WTC11 (cell line): ENCODE measurements around the gene NOTUM.

Experiments
- NFYB ChIP-seq: sonication (generic); formaldehyde crosslinking; conservative IDR thresholded peaks from 2 replicates; pipeline ENCODE4 v1.8.0; 2022; ENCODE audit warnings: low read depth, missing genetic modification reagents
- SP1 ChIP-seq: sonication (generic); formaldehyde crosslinking; conservative IDR thresholded peaks from 2 replicates; pipeline ENCODE4 v1.8.1; 2022; ENCODE audit warnings: missing genetic modification reagents
- TF ChIP-seq, protein P1 (sequence below): fragments of 200-600 bp; IDR thresholded peaks from 2 replicates; pipeline ENCODE4 v1.8.0; 2022; ENCODE audit warnings: antibody characterized with exemption
- TF ChIP-seq, protein P2 (sequence below): sonication (generic); formaldehyde crosslinking; IDR thresholded peaks from 2 replicates; pipeline ENCODE4 v1.8.1; 2022; ENCODE audit warnings: low read depth, missing genetic modification reagents, borderline replicate concordance
- TF ChIP-seq, protein P3 (sequence below): sonication (generic); formaldehyde crosslinking; conservative IDR thresholded peaks from 2 replicates; pipeline ENCODE4 v1.8.1; 2022; ENCODE audit warnings: mild to moderate bottlenecking, missing genetic modification reagents

DNA sequence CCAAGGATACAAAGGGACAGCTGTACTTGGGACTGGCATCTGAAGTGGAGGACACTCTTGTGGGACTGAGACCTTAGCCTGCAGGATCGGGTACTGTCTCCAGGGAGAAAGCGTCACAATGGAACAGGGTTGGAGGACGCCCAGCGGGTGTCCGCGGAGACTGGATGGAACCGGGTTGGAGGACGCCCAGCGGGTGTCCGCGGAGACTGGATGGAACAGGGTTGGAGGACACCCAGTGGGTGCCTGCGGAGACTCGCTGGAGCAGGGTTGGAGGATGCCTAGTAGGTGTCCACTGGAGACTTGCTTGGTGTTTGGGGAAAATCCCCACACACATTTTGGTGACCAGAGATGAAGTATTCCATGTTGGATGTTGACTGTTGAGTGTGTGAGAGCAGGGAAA lies 13.8 kb downstream of the NOTUM start, which contains the start of gene MYADML2:
- TF ChIP-seq, protein P1, sequence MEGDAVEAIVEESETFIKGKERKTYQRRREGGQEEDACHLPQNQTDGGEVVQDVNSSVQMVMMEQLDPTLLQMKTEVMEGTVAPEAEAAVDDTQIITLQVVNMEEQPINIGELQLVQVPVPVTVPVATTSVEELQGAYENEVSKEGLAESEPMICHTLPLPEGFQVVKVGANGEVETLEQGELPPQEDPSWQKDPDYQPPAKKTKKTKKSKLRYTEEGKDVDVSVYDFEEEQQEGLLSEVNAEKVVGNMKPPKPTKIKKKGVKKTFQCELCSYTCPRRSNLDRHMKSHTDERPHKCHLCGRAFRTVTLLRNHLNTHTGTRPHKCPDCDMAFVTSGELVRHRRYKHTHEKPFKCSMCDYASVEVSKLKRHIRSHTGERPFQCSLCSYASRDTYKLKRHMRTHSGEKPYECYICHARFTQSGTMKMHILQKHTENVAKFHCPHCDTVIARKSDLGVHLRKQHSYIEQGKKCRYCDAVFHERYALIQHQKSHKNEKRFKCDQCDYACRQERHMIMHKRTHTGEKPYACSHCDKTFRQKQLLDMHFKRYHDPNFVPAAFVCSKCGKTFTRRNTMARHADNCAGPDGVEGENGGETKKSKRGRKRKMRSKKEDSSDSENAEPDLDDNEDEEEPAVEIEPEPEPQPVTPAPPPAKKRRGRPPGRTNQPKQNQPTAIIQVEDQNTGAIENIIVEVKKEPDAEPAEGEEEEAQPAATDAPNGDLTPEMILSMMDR: no peak
- TF ChIP-seq SP1 (CRISPR knock-in tag) (no peak), NFYB (CRISPR knock-in tag) (no peak)
- TF ChIP-seq, protein P2, sequence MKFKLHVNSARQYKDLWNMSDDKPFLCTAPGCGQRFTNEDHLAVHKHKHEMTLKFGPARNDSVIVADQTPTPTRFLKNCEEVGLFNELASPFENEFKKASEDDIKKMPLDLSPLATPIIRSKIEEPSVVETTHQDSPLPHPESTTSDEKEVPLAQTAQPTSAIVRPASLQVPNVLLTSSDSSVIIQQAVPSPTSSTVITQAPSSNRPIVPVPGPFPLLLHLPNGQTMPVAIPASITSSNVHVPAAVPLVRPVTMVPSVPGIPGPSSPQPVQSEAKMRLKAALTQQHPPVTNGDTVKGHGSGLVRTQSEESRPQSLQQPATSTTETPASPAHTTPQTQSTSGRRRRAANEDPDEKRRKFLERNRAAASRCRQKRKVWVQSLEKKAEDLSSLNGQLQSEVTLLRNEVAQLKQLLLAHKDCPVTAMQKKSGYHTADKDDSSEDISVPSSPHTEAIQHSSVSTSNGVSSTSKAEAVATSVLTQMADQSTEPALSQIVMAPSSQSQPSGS (CRISPR knock-in tag): no peak
- TF ChIP-seq, protein P3, sequence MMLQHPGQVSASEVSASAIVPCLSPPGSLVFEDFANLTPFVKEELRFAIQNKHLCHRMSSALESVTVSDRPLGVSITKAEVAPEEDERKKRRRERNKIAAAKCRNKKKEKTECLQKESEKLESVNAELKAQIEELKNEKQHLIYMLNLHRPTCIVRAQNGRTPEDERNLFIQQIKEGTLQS: no peak
